ENCODE measurements around the gene GALNT1.
A peak's percentile ranks its signal among the peaks of the same experiment; 100 is the strongest.
"Not testable (repeated sequence)": the region's sequence is repeated elsewhere in the genome, so short reads cannot be mapped to it uniquely, and the experiment has no call there.

GALNT1 gene

GRCh38 chr18:35581546-35581897 is at the start of gene GALNT1:
GALNT1 (plus strand) TSS chr18:35581740; CDS start chr18:35654663, 72,923 bp downstream.
- TF ChIP-seq GATA1 (IDR thresholded peaks at IDR 0.05; ENCODE audit: low read depth, low read length) (no peak), POLR2A (IDR thresholded peaks at IDR 0.05; ENCODE audit: low read length) (no peak)

GRCh38 chr18:35533916-35534405 is 47.6 kb upstream of the GALNT1 start:
- TF ChIP-seq POLR2A (IDR thresholded peaks at IDR 0.05; ENCODE audit: low read length) (no peak), GATA1 (IDR thresholded peaks at IDR 0.05; ENCODE audit: low read depth, low read length) (no peak)
- no peak for DNase-seq

More at GRCh38 chr18:35581546-35581897, at the start of gene GALNT1:
- DNase-seq = peak; percentile 60 to 73

DNA sequence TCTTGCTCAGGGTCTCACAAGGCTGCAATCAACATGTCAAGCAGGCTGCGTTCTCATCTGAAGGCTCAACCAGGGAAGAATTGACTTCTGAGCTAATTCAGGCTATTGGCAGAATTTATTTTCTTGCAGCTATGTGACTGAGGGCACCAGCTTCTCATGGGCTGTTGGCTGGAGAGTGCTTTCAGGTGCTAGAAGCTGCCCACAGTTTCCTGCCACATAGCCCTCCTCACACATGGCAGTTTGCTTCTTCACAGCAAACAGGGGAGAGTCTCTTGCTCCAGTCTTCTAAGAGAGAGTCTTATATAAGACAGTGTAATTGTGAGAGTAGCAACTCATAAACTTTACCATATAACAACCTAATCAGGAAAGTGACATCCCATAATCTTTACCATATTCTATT is 46.2 kb upstream of the GALNT1 start:
- TF ChIP-seq POLR2A (IDR thresholded peaks at IDR 0.05; ENCODE audit: low read length) = no peak
- no peak for TF ChIP-seq GATA1 (IDR thresholded peaks at IDR 0.05; ENCODE audit: low read depth, low read length)
- no peak for DNase-seq

DNA sequence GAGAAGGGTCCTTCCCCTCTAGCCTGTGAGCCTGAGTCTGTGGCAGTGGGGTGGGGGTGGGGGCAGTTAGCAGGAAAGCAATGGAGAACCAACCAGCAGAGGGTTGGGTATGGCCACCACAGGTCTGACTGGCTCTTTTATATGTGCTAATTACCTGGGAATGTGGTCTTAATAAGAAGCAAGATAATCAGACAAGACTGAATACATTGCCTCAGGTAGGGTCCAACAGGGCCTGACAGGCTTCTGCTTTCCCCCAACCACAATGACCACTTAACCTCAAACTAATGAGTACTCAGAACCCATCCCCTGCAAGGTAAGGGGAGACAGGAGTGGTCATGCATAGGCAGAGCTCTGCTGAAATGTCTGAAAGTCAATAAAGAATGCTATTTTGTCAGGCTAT is 39.2 kb upstream of the GALNT1 start:
- no peak for DNase-seq

DNA sequence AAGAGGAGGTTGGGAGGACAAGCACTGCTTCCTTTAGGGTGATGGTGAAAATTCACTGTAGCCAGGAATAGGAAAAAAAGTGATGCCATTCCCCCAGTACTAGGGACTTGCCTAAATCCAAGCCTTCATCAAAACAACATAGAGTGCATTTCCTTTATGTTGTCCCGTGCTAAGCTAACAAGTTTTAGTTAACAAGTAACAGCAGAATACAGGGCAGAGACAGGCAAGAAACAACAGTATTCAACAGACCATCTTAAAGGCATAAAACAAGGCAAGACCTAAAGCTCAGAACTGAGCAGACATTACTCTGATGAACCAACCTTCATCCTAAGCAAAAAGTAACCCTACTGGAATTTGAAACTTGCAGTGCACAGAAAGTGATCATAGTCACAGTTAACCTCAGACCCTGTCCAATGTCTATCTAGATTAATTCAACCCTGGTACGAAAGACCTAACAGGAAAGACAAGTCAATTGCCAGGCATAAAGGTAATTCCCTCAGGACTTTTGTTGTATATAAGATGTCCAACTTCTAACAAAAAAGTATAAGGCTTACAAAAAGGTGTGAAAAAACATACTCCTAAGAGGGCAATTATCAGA is 34.4 kb upstream of the GALNT1 start:
- TF ChIP-seq POLR2A (IDR thresholded peaks at IDR 0.05; ENCODE audit: low read length) (no peak), GATA1 (IDR thresholded peaks at IDR 0.05; ENCODE audit: low read depth, low read length) (no peak)
- DNase-seq = no peak

More for the DNA sequence above, 39.2 kb upstream of the GALNT1 start:
- TF ChIP-seq POLR2A (IDR thresholded peaks at IDR 0.05; ENCODE audit: low read length) (no peak), GATA1 (IDR thresholded peaks at IDR 0.05; ENCODE audit: low read depth, low read length) (no peak)

GRCh38 chr18:35549564-35549963 is 32.0 kb upstream of the GALNT1 start:
- TF ChIP-seq GATA1 (IDR thresholded peaks at IDR 0.05; ENCODE audit: low read depth, low read length) (no peak), POLR2A (IDR thresholded peaks at IDR 0.05; ENCODE audit: low read length) (no peak)
- DNase-seq = no peak

- no peak for DNase-seq
These were observed 28.2 kb upstream of the GALNT1 start for GRCh38 chr18:35553300-35553699.

GRCh38 chr18:35555538-35555937 is 26.0 kb upstream of the GALNT1 start:
- DNase-seq = not testable (repeated sequence)

More at GRCh38 chr18:35553300-35553699, 28.2 kb upstream of the GALNT1 start:
- TF ChIP-seq GATA1 (IDR thresholded peaks at IDR 0.05; ENCODE audit: low read depth, low read length) (no peak), POLR2A (IDR thresholded peaks at IDR 0.05; ENCODE audit: low read length) (no peak)

- TF ChIP-seq GATA1 (IDR thresholded peaks at IDR 0.05; ENCODE audit: low read depth, low read length) = no peak
- TF ChIP-seq POLR2A (IDR thresholded peaks at IDR 0.05; ENCODE audit: low read length) = no peak
- DNase-seq = no peak
These were observed 21.7 kb upstream of the GALNT1 start for GRCh38 chr18:35559867-35560266.

DNA sequence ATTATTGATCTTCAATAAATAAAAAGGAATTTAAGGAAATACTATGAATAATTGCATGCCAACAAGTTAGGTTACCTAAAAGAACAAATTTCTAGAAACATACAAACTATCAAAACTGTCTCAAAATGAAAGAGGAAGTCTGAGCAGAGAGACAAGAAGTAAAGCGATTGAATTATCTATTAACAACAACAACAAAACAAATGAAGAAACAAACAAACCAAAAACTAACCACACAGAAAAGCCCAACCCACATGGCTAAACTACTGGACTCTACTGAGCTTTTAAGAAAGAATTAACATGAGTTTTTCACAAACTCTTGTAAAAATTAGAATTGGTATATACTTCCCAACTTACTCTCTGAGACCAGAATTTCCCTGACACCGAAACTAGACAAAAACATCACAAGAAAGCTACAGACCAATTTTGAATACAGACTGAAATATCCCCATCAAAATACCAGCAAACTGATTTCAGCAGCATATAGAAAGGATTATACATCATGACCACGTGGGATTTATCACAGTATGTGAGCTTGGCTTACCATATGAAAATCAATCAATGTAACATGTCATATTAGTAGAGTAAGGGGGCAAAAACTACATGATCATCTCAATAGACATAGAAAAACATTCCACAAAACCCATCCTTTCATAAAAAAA is 16.6 kb upstream of the GALNT1 start:
- no peak for TF ChIP-seq GATA1 (IDR thresholded peaks at IDR 0.05; ENCODE audit: low read depth, low read length)
- TF ChIP-seq POLR2A (IDR thresholded peaks at IDR 0.05; ENCODE audit: low read length) = no peak
- no peak for DNase-seq

DNA sequence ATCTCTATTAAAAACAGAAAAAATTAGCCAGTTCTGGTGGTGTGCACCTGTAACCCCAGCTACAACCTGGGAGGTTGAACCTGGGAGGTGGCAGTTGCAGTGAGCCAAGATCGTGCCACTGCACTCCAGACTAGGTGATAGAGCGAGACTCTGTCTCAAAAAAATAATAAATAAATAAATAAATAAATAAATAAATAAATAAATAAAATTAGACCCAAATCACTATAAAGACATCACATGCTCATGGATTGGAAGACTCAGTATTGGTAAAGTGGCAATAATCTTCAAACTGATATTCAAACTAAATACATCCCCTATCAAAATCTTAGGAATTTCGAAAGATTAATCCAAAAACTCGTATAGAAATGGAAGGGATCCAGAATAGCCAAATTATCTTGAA is 15.5 kb upstream of the GALNT1 start:
- TF ChIP-seq GATA1 (IDR thresholded peaks at IDR 0.05; ENCODE audit: low read depth, low read length) (no peak), POLR2A (IDR thresholded peaks at IDR 0.05; ENCODE audit: low read length) (no peak)
- DNase-seq = no peak

GRCh38 chr18:35570182-35570581 is 11.4 kb upstream of the GALNT1 start:
- DNase-seq = no peak

GRCh38 chr18:35571138-35571537 is 10.4 kb upstream of the GALNT1 start:
- DNase-seq = no peak

More at GRCh38 chr18:35570182-35570581, 11.4 kb upstream of the GALNT1 start:
- no peak for TF ChIP-seq GATA1 (IDR thresholded peaks at IDR 0.05; ENCODE audit: low read depth, low read length)
- no peak for TF ChIP-seq POLR2A (IDR thresholded peaks at IDR 0.05; ENCODE audit: low read length)

DNA sequence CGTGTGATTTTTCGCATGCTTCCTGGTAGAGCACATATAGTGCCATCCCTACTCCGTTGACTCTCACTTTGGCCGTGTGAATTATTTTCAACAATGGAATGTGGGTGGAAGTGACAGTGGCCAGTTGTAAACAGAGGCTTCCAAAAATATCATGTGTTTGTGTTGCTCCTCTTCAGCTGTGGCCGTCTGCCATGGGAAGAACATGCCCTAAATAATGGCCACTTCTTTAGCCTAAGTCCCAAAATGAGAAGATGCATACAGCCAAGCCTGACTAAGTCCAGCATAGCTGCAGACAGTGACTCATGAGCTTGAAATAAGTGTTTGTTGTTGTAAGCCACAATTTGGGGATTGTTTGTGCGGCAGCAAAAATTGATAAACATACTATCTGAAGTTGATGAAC is 8.9 kb upstream of the GALNT1 start:
- DNase-seq = no peak
- TF ChIP-seq POLR2A (IDR thresholded peaks at IDR 0.05; ENCODE audit: low read length) = no peak

More at GRCh38 chr18:35571138-35571537, 10.4 kb upstream of the GALNT1 start:
- TF ChIP-seq POLR2A (IDR thresholded peaks at IDR 0.05; ENCODE audit: low read length) (no peak), GATA1 (IDR thresholded peaks at IDR 0.05; ENCODE audit: low read depth, low read length) (no peak)

- no peak for DNase-seq
- TF ChIP-seq GATA1 (IDR thresholded peaks at IDR 0.05; ENCODE audit: low read depth, low read length) = no peak
- TF ChIP-seq POLR2A (IDR thresholded peaks at IDR 0.05; ENCODE audit: low read length) = no peak
These were observed 8.0 kb upstream of the GALNT1 start for GRCh38 chr18:35573531-35573930.

DNA sequence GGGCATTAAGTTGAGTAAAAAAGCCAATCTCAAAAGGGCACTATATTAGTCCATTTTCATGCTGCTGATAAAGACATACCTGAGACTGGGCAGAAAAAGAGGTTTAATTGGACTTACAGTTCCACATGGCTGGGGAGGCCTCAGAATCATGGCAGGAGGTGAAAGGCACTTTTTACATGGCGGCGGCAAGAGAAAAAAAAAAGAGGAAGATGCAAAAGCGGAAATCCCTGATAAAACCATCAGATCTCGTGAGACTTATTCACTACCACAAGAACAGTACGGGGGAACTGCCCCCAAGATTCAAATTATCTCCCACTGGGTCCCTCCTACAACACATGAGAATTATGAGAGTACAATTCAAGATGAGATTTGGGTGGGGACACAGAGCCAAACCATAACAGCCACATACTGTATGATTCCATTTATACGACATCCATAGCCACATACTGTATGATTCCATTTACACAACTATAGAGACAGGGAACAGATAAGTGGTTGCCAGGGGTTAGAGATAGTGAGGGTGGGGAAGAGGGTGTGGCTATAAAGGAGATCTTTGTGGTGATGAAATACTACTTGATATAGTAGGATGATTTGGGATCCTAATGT is 5.2 kb upstream of the GALNT1 start:
- peak in 1 of 2 experiments; percentile 31 for DNase-seq

Data from erythroblast (primary cell).